GM10847 (cell line): ENCODE measurements around the gene CSK.

Experiments
- POLR2A ChIP-seq: IDR thresholded peaks from 2 replicates; pipeline ENCODE4 v1.6.1; 2011; ENCODE audit not compliant: insufficient read length; ENCODE audit errors: extremely low read depth

CSK gene

GRCh38 chr15:74807282-74807681 lies 25.4 kb downstream of the CSK start:
- no peak for TF ChIP-seq POLR2A

GRCh38 chr15:74808078-74808839 lies 26.4 kb downstream of the CSK start:
- no peak for TF ChIP-seq POLR2A

GRCh38 chr15:74808840-74809229 lies 27.0 kb downstream of the CSK start:
- no peak for TF ChIP-seq POLR2A

GRCh38 chr15:74809242-74809641 lies 27.4 kb downstream of the CSK start:
- TF ChIP-seq POLR2A: no peak

GRCh38 chr15:74809956-74810355 lies 28.1 kb downstream of the CSK start:
- no peak for TF ChIP-seq POLR2A

- no peak for TF ChIP-seq POLR2A
Observed at GRCh38 chr15:74812533-74812932, 30.7 kb downstream of the CSK start, which contains the start of gene LMAN1L. LMAN1L (plus strand) TSS chr15:74812835; CDS start chr15:74812855, 20 bp downstream.

GRCh38 chr15:74815121-74815934 lies 33.4 kb downstream of the CSK start:
- no peak for TF ChIP-seq POLR2A

GRCh38 chr15:74815961-74816360 lies 34.1 kb downstream of the CSK start:
- no peak for TF ChIP-seq POLR2A

- no peak for TF ChIP-seq POLR2A
Observed at GRCh38 chr15:74816624-74817369, 34.9 kb downstream of the CSK start.

- no peak for TF ChIP-seq POLR2A
Observed at GRCh38 chr15:74817370-74817737, 35.5 kb downstream of the CSK start.

- no peak for TF ChIP-seq POLR2A
Observed at GRCh38 chr15:74820056-74820455, 38.2 kb downstream of the CSK start.

GRCh38 chr15:74821091-74821789 lies 39.4 kb downstream of the CSK start:
- no peak for TF ChIP-seq POLR2A

GRCh38 chr15:74821790-74822158 lies 39.9 kb downstream of the CSK start:
- no peak for TF ChIP-seq POLR2A

GRCh38 chr15:74822233-74822632 lies 40.4 kb downstream of the CSK start:
- no peak for TF ChIP-seq POLR2A

- no peak for TF ChIP-seq POLR2A
Observed at GRCh38 chr15:74823324-74823723, 41.4 kb downstream of the CSK start.
